Naive thymus-derived CD8-positive, alpha-beta T cell (primary cell): ENCODE measurements around the gene LRSAM1. TPM values are rescaled to one million over a fixed set of nuclear protein-coding genes. Genes with fewer than 3 reads are reported as not detected.

ENCODE experiments used
- ATAC-seq, 2 donors: fragments of 150-1000 bp; cut with Tn5 transposase in 1 of 2; sonication (Bioruptor Pico), chemical (Tn5 transposase) in 1 of 2; 1 replicate in 1 of 2; 2 replicates in 1 of 2; pipeline ENCODE4 v1.10.0; 2021; ENCODE audit warnings: mild to moderate bottlenecking in 2 of 2, moderate library complexity in 2 of 2
- POLR2A ChIA-PET: fragments of 350-600 bp; sonication (Branson Sonifier 250); formaldehyde crosslinking; loops from one replicate; lab custom pipeline; 2021; ENCODE audit warnings: antibody characterized with exemption; lab: Charles Lee
- DNase-seq, 10 donors: peaks; one replicate each; pipeline versions ENCODE4 v3.0.0 to v3.0.0-alpha.2; 2020 to 2022
- H3K27ac Mint-ChIP-seq, 10 donors: one replicate each; pipeline ENCODE4 v1.8.0; 2020 to 2022; ENCODE audit warnings: mild to moderate bottlenecking in 10 of 10, mixed read lengths in 10 of 10, moderate library complexity in 4 of 10, inconsistent platforms in 1 of 10
- H3K27me3 Mint-ChIP-seq, 5 donors: one replicate each; pipeline ENCODE4 v1.8.0; 2021 to 2022; ENCODE audit warnings: mixed read lengths in 5 of 5
- H3K36me3 Mint-ChIP-seq, 3 donors: one replicate each; pipeline ENCODE4 v1.8.0; 2020 to 2022; ENCODE audit warnings: mixed read lengths in 3 of 3, mild to moderate bottlenecking in 2 of 3, inconsistent platforms in 1 of 3
- H3K4me1 Mint-ChIP-seq, 4 donors: one replicate each; pipeline ENCODE4 v1.8.0; 2021 to 2022; ENCODE audit warnings: mixed read lengths in 4 of 4
- H3K4me3 Mint-ChIP-seq, 10 donors: one replicate each; pipeline ENCODE4 v1.8.0; 2020 to 2022; ENCODE audit warnings: mild to moderate bottlenecking in 10 of 10, mixed read lengths in 10 of 10, moderate library complexity in 6 of 10, inconsistent platforms in 1 of 10
- H3K9me3 Mint-ChIP-seq, 9 donors: one replicate each; pipeline ENCODE4 v1.8.0; 2020 to 2022; ENCODE audit warnings: mixed read lengths in 9 of 9, mild to moderate bottlenecking in 3 of 9, inconsistent platforms in 1 of 9, moderate library complexity in 1 of 9
- polyA plus RNA-seq, 3 donors: library from polyadenylated mRNA; unstranded; fragments of 300-500 nt; fragmentation: Illumina TruSeq; gene quantifications; one replicate each; pipeline ENCODE4 v1.2.3, GENCODE V29; 2021
- total RNA-seq, 8 experiments: library from RNA in 2 of 8; stranded (reverse) in 2 of 8; gene quantifications; one replicate each; pipeline ENCODE4 v1.2.3 and lab custom pipeline; 2021 to 2026

The LRSAM1 gene
- total and polyA plus RNA-seq, 5 experiments from 2014 or later: 4.3 to 26.4 (median 9.6) TPM

GRCh38 chr9:127467621-127468020 is 16.3 kb downstream of the LRSAM1 start:
- H3K36me3 Mint-ChIP-seq: peaks cover 0 to 48% (median 18%) of the 10 kb centered on the region in 3 donors
- no peaks in the 10 kb centered on the region for H3K9me3 Mint-ChIP-seq
- no peaks in the 10 kb centered on the region for H3K27me3 Mint-ChIP-seq
- ATAC-seq: no peak
- H3K4me3 Mint-ChIP-seq: no peak overlapping the region
- POLR2A ChIA-PET: no interaction called here
- no peaks in the 10 kb centered on the region for H3K4me1 Mint-ChIP-seq
- no peak overlapping the region for H3K27ac Mint-ChIP-seq
- no peak for DNase-seq

- ATAC-seq (no peak), DNase-seq (no peak)
- Mint-ChIP-seq H3K4me1 (no peaks in the 10 kb centered on the region), H3K9me3 (no peaks in the 10 kb centered on the region), H3K27me3 (no peaks in the 10 kb centered on the region), H3K4me3 (no peak overlapping the region), H3K27ac (no peak overlapping the region), H3K36me3 (peaks cover 6 to 44% (median 14%) of the 10 kb centered on the region in 3 donors)
- POLR2A ChIA-PET: interaction anchor here (1.0 kb wide), 1 partner anchor 19 kb away, joined by 4 read pairs; the partner anchor contains the start of gene LRSAM1
These were observed 19.4 kb downstream of the LRSAM1 start for GRCh38 chr9:127470662-127471061.

- H3K9me3 Mint-ChIP-seq: no peaks in the 10 kb centered on the region
- peaks cover 6 to 47% (median 15%) of the 10 kb centered on the region in 3 donors for H3K36me3 Mint-ChIP-seq
- no peaks in the 10 kb centered on the region for H3K4me1 Mint-ChIP-seq
- H3K27me3 Mint-ChIP-seq: no peaks in the 10 kb centered on the region
- no peak overlapping the region for H3K4me3 Mint-ChIP-seq
- ATAC-seq (no peak), DNase-seq (no peak)
- no peak overlapping the region for H3K27ac Mint-ChIP-seq
- POLR2A ChIA-PET: no interaction called here
These were observed 22.2 kb downstream of the LRSAM1 start for GRCh38 chr9:127473501-127473900.

- no peaks in the 10 kb centered on the region for H3K9me3 Mint-ChIP-seq
- ATAC-seq (no peak), DNase-seq (no peak)
- H3K27me3 Mint-ChIP-seq: no peaks in the 10 kb centered on the region
- H3K27ac Mint-ChIP-seq: peak overlapping the region in 1 of 10 donors; percentile 53
- H3K4me3 Mint-ChIP-seq: no peak overlapping the region
- POLR2A ChIA-PET: interaction anchor here (0.7 to 0.8 kb wide), 2 partner anchors 12 to 22 kb away, joined by 3 read pairs; partner anchors contain the start of genes LRSAM1 and RPL12
- no peaks in the 10 kb centered on the region for H3K4me1 Mint-ChIP-seq
- H3K36me3 Mint-ChIP-seq: peaks cover 6 to 50% (median 19%) of the 10 kb centered on the region in 3 donors
These were observed 22.6 kb downstream of the LRSAM1 start for GRCh38 chr9:127473932-127474331.

- Mint-ChIP-seq H3K9me3 (no peaks in the 10 kb centered on the region), H3K27ac (peak overlapping the region in 1 of 10 donors; percentile 53), H3K36me3 (peaks cover 6 to 52% (median 19%) of the 10 kb centered on the region in 3 donors), H3K4me3 (no peak overlapping the region), H3K4me1 (no peaks in the 10 kb centered on the region), H3K27me3 (no peaks in the 10 kb centered on the region)
- no peak for ATAC-seq
- POLR2A ChIA-PET: interaction anchor here (0.7 to 0.8 kb wide), 2 partner anchors 12 to 23 kb away, joined by 3 read pairs; partner anchors contain the start of genes LRSAM1 and RPL12
- no peak for DNase-seq
These were observed 23.3 kb downstream of the LRSAM1 start for GRCh38 chr9:127474592-127474991.

- H3K27me3 Mint-ChIP-seq: no peaks in the 10 kb centered on the region
- H3K27ac Mint-ChIP-seq: no peak overlapping the region
- POLR2A ChIA-PET: interaction anchor here (0.5 kb wide), 1 partner anchor 19 kb away, joined by 3 read pairs; no protein-coding TSS in a partner anchor
- DNase-seq (no peak), ATAC-seq (no peak)
- H3K36me3 Mint-ChIP-seq: peaks cover 0 to 67% (median 17%) of the 10 kb centered on the region in 3 donors
- H3K4me1 Mint-ChIP-seq: no peaks in the 10 kb centered on the region
- H3K4me3 Mint-ChIP-seq: no peak overlapping the region
- H3K9me3 Mint-ChIP-seq: no peaks in the 10 kb centered on the region
These were observed 28.3 kb downstream of the LRSAM1 start for GRCh38 chr9:127479507-127480081.

- no peak for ATAC-seq
- no peaks in the 10 kb centered on the region for H3K27me3 Mint-ChIP-seq
- no peaks in the 10 kb centered on the region for H3K9me3 Mint-ChIP-seq
- no peak overlapping the region for H3K4me3 Mint-ChIP-seq
- H3K4me1 Mint-ChIP-seq: no peaks in the 10 kb centered on the region
- peaks cover 0 to 69% (median 15%) of the 10 kb centered on the region in 3 donors for H3K36me3 Mint-ChIP-seq
- POLR2A ChIA-PET: interaction anchor here (0.7 kb wide), 1 partner anchor 175 kb away, joined by 5 read pairs; no protein-coding TSS in a partner anchor
- no peak overlapping the region for H3K27ac Mint-ChIP-seq
- DNase-seq: no peak
These were observed 31.4 kb downstream of the LRSAM1 start for GRCh38 chr9:127482662-127483061.

- no peaks in the 10 kb centered on the region for H3K9me3 Mint-ChIP-seq
- DNase-seq: no peak
- no peaks in the 10 kb centered on the region for H3K4me1 Mint-ChIP-seq
- H3K36me3 Mint-ChIP-seq: peaks cover 0 to 61% (median 6%) of the 10 kb centered on the region in 3 donors
- no peak overlapping the region for H3K4me3 Mint-ChIP-seq
- POLR2A ChIA-PET: no interaction called here
- H3K27me3 Mint-ChIP-seq: no peaks in the 10 kb centered on the region
- no peak for ATAC-seq
- H3K27ac Mint-ChIP-seq: no peak overlapping the region
These were observed 34.7 kb downstream of the LRSAM1 start for GRCh38 chr9:127485995-127486394.

GRCh38 chr9:127488946-127489345 is 37.6 kb downstream of the LRSAM1 start:
- Mint-ChIP-seq H3K36me3 (peaks cover 0 to 60% (median 6%) of the 10 kb centered on the region in 3 donors), H3K9me3 (no peaks in the 10 kb centered on the region), H3K27me3 (no peaks in the 10 kb centered on the region), H3K27ac (no peak overlapping the region), H3K4me1 (no peaks in the 10 kb centered on the region), H3K4me3 (no peak overlapping the region)
- ATAC-seq (no peak), DNase-seq (no peak)
- POLR2A ChIA-PET: no interaction called here

- DNase-seq (no peak), ATAC-seq (no peak)
- H3K27ac Mint-ChIP-seq: no peak overlapping the region
- no peak overlapping the region for H3K4me3 Mint-ChIP-seq
- H3K36me3 Mint-ChIP-seq: peaks cover 0 to 56% (median 2%) of the 10 kb centered on the region in 3 donors
- H3K4me1 Mint-ChIP-seq: no peaks in the 10 kb centered on the region
- H3K9me3 Mint-ChIP-seq: no peaks in the 10 kb centered on the region
- POLR2A ChIA-PET: interaction anchor here (0.6 kb wide), 2 partner anchors 43 to 319 kb away, joined by 3 read pairs; no protein-coding TSS in a partner anchor
- no peaks in the 10 kb centered on the region for H3K27me3 Mint-ChIP-seq
These were observed 38.3 kb downstream of the LRSAM1 start for GRCh38 chr9:127489471-127490115.

- Mint-ChIP-seq H3K4me1 (no peaks in the 10 kb centered on the region), H3K9me3 (no peaks in the 10 kb centered on the region), H3K27me3 (no peaks in the 10 kb centered on the region), H3K27ac (no peak overlapping the region), H3K36me3 (peaks cover 0 to 50% (median 2%) of the 10 kb centered on the region in 3 donors), H3K4me3 (no peak overlapping the region)
- DNase-seq (no peak), ATAC-seq (no peak)
- POLR2A ChIA-PET: interaction anchor here (0.6 kb wide), 2 partner anchors 42 to 321 kb away, joined by 3 read pairs; no protein-coding TSS in a partner anchor
These were observed 39.4 kb downstream of the LRSAM1 start for GRCh38 chr9:127490535-127491230.

GRCh38 chr9:127491516-127491915 is 40.2 kb downstream of the LRSAM1 start:
- Mint-ChIP-seq H3K27ac (no peak overlapping the region), H3K4me3 (no peak overlapping the region), H3K27me3 (no peaks in the 10 kb centered on the region), H3K36me3 (peaks cover 0 to 49% (median 4%) of the 10 kb centered on the region in 3 donors), H3K9me3 (no peaks in the 10 kb centered on the region), H3K4me1 (no peaks in the 10 kb centered on the region)
- no peak for DNase-seq
- POLR2A ChIA-PET: no interaction called here
- ATAC-seq: no peak
